ENCODE results near the gene ITSN2.

GRCh38 chr2:24354395-24354794 is 5.9 kb downstream of the ITSN2 start:
- TF ChIP-seq CTCF (IDR thresholded peaks at IDR 0.05; ENCODE audit: poor library complexity, severe bottlenecking) (no peak), POLR2AphosphoS5 (IDR thresholded peaks at IDR 0.05) (no peak), REST (IDR thresholded peaks at IDR 0.05; ENCODE audit: borderline replicate concordance) (no peak), EP300 (conservative IDR thresholded peaks at IDR 0.05; ENCODE audit: poor library complexity, severe bottlenecking) (no peak), RAD21 (conservative IDR thresholded peaks at IDR 0.05) (no peak), EZH2 (IDR thresholded peaks at IDR 0.05; ENCODE audit: borderline replicate concordance, insufficient read depth, low read length, poor library complexity, severe bottlenecking) (no peak), TAF1 (IDR thresholded peaks at IDR 0.05; ENCODE audit: low read depth) (no peak), MXI1 (conservative IDR thresholded peaks at IDR 0.05; ENCODE audit: poor library complexity, severe bottlenecking) (no peak)
